ENCODE results near the gene MARCKSL1. TPM values are rescaled to one million over a fixed set of nuclear protein-coding genes. Genes with fewer than 3 reads are reported as not detected.

MARCKSL1 gene
- total RNA-seq, 1 donor from 2014 or later: 118 TPM

DNA sequence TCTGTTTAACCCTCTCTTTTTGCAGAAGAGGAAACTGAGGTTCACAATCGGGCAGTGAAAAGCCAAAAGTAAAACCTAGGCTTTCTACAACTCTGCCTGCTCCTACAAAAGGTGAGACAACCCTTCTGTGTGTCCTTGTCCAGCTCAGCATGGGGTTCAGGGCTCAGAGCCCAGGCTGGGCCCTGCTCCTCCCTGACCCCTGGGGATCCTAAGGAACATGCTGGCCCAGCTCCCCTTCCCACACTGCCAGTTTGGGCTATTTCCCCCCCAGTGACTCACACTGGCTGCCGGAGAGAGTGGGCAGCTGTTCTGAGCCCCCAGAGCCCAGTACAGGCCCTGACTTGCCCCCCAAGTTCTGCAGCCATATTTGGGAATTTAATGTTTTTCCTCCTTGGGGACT, 17.4 kb upstream of the MARCKSL1 start:
- no peak for DNase-seq (ENCODE audit: low read depth in 2 of 2)

DNA sequence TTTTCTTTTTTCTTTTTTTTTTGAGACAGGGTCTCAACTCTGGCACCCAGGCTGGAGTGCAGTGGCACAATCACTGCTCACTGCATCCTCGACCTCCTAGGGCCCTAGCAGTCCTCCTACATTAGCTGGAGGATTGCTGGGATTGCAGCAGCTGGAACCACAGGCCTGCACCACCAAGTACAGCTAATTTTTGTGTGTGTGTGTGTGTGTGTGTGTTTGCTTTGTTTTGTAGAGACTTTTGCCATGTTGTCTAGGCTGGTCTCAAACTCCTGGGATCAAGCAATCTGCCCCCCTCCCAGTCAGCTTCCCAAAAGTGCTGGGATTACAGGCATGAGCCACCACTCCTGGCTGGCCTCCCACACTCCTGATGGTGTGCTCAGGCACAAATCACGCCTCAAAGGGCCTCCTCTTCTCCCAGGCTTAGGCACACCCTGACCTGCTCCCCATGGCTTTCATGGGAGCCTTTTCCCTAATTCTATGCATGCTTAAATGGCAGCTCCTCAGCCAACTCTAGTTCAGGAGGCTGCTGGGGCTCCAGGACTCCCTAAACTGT, 16.9 kb upstream of the MARCKSL1 start:
- no peak for DNase-seq (ENCODE audit: low read depth in 2 of 2)

DNA sequence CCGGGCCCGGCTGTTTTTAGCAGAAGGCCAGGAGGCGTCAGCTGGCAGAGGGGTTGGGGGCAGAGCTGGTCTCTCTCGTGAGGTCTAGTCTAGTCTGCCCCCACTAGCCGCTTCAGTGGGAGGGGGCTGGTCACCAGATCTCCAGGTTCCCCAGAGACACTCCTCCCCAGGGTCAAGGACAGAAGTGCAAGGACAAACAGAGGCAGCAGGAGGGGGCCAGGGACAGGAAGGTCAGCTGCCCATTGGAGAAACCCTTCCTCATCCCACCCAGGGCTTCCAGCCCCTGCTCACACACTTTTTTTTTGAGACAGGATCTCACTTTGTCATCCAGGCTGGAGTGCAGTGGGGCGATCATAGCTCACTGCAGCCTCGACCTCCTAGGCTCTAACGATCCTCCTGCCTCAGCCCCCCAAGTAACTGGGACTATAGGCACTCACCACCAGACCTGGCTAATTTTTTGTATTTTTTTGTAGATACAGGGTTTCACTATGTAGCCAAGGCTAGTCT, 16.3 kb upstream of the MARCKSL1 start:
- DNase-seq (ENCODE audit: low read depth in 2 of 2): no peak

DNA sequence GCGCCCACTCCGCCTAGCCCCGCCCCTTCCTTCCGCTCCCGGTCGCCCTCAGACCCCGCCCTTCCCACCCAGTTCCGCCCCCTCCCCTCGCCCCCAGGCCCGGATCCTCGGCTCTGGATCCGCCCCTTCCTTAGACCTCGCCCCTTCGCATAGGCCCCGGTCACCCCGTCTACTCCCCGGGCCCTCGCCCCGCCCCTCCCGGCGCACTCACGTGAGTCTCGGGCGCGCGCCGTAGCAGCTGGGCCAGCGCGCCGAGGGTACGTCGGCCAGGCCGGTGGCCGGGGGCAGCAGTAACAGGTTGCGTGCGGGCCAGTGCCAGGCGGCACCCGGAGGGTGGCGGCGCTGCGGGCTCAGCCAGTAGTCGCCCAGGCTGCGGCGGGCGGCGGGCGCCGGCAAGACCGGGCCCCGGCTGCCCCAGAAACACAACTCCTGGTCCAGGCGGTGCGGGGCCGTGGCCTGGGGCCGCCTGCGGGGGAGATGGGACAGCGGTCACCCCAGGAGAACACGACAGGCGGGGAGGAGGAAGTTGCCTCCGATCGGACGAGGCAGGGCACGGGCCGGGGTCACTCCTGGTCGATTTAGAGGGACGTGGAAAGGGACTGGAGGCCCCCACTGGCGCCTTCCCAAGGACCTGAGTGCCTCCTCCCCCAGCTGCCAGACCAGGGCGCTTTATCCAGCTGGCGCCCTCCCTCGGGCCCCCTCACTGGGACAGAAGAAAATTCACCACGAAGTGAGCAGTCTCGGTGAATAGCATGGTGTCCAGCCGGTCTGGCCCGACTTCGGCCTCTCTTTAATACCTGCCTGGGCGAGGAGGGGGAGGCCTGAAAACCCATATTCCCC, 15.6 kb upstream of the MARCKSL1 start:
- peak; percentile 87 to 90 for DNase-seq (ENCODE audit: low read depth in 2 of 2)

- peak; percentile 66 to 86 for DNase-seq (ENCODE audit: low read depth in 2 of 2)
Measured at GRCh38 chr1:32350785-32351398, 14.9 kb upstream of the MARCKSL1 start.

GRCh38 chr1:32349211-32349708, 13.2 kb upstream of the MARCKSL1 start:
- DNase-seq (ENCODE audit: low read depth in 2 of 2): peak; percentile 95 to 97

DNA sequence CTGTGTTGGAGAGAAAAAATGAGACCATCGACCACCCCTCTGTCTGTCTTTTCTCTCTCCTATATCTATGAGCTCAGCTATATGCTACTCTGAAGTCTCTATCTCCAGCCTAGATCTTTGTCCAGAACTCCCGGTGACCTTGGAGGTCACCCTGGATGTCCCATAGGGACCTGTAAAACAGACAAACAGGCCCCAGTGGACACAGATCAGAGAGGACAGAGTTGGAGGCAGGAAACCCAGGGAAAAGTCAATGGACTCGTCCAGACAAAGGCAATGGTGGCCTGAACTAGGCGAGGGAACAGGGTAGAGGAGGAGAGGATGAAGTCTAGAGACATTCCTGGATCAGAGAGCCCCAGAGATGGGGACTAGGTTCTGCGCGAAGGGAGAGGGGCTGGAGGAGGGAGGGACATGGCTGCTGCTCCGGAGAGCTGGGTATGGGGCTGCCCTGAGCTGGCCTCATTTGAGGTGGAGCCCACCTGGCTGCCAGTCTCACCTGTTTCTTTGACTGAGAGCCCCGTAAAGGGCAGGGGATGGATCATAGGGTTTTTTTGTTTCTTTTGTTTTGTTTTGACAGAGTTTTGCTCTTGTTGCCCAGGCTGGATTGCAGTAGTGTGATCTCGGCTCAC, 10.6 kb upstream of the MARCKSL1 start:
- no peak for DNase-seq (ENCODE audit: low read depth in 2 of 2)

DNA sequence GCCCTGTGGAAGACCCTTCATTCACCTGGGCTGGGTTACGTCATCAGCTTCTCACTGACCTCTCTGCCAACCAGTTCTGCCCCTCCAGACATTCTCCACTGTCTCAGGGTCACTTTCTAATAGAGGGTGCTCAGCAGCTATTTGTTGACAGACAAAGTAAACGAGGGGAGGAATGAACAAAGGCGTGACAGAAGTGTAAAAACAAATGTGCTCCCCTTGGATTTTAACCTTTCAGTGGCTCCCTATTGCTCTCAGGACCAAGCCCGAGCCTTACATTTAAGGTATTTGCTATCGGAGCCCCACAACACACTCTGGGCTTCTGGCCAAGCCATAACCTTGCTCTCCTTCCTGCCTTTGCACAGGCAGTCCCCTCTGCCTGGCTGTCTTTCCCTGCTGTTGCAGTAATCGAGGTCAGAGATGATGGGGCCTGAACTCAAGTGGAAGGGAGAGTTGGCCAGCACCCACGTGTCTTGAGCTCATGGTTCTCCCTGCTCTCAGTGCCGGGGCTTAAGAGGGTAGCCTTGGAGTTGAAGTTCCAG, 9.3 kb upstream of the MARCKSL1 start:
- peak; percentile 63 to 80 for DNase-seq (ENCODE audit: low read depth in 2 of 2)

GRCh38 chr1:32342704-32343103, 6.7 kb upstream of the MARCKSL1 start:
- no peak for DNase-seq (ENCODE audit: low read depth in 2 of 2)

DNA sequence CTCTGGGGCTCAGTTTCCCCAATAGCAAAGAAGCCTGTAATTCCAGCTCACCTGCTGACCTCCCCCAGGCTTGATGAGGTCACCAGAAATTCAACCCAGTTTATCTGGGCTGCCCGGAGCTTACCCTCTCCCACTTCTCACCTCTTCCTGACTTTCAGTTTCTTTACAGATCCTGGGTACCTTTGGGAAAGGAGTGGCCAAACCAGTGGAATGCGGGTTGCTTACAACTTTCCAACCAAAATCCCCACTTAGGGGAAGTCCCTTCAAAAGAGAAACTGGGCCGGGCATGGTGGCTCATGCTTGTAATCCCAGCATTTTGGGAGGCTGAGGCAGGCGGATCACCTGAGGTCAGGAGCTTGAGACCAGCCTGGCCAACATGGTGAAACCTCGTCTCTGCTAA, 5.9 kb upstream of the MARCKSL1 start:
- no peak for DNase-seq (ENCODE audit: low read depth in 2 of 2)

- no peak for DNase-seq (ENCODE audit: low read depth in 2 of 2)
Measured at GRCh38 chr1:32341186-32341757, 5.2 kb upstream of the MARCKSL1 start.

- DNase-seq (ENCODE audit: low read depth in 2 of 2): peak in 1 of 2 donors; percentile 60
Measured at GRCh38 chr1:32339363-32339978, 3.4 kb upstream of the MARCKSL1 start.

DNA sequence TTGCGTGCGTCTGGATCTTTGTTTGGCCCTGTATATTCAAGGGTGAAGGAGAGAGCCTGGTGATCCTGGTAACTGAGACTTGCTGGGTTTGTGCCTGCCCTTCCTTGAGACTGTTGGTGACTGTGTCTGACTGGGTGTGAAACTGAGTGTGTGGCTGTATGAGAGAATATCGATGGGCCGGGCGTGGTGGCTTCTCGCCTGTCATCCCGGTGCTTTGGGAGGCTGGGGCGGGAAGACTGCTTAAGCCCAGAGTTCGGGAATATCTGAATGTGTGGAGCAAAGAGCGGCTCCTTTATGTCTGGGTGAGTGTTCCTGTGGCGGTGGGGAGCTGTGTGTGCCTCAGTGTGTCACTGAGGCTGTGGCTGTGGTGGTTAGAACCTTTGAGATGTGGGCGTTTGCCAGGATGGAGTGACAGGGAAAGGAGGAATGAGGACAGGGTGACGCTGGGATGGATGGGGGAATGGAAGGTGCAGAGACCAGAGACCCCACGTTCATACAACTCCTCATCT, 2.7 kb upstream of the MARCKSL1 start:
- no peak for DNase-seq (ENCODE audit: low read depth in 2 of 2)

DNA sequence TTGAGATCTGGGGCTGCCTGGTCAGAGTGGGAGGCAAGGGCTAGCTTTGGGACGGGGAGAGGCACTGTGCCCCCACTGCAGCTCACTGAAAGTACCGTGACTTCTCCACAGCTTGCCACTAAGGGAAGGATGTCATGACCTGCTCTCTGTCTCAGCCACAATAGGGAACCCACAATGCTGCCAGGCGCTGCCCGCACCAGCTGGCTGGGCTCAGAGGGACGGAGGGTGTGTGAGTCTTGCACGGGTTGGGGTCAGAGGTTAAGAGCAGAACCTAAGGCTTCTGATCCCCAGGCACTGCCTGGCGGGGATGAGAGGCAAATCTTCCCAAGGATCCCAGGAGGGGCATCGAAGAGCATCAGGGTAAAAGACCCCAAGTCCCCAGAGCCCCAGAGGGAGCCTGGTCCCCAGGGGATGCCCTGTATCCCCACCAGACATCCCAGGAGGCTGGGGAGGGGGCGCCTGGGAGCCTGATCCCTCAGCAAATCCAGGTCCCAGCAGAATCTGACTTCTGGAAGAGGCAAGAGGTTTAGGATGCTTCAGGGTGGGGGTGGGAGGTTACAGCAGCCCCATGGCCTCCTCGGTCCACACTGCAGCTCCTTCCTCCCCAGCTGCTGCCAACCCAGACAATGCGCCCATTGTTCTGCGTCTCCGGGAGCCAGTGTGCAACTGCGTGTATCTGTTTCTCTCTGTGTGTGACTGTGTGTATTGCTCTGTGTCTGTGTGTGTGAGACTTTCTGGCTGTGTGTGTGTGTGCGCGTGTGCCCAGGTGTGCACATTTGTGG, 2.0 kb upstream of the MARCKSL1 start:
- DNase-seq (ENCODE audit: low read depth in 2 of 2): peak in 1 of 2 donors; percentile 34

DNA sequence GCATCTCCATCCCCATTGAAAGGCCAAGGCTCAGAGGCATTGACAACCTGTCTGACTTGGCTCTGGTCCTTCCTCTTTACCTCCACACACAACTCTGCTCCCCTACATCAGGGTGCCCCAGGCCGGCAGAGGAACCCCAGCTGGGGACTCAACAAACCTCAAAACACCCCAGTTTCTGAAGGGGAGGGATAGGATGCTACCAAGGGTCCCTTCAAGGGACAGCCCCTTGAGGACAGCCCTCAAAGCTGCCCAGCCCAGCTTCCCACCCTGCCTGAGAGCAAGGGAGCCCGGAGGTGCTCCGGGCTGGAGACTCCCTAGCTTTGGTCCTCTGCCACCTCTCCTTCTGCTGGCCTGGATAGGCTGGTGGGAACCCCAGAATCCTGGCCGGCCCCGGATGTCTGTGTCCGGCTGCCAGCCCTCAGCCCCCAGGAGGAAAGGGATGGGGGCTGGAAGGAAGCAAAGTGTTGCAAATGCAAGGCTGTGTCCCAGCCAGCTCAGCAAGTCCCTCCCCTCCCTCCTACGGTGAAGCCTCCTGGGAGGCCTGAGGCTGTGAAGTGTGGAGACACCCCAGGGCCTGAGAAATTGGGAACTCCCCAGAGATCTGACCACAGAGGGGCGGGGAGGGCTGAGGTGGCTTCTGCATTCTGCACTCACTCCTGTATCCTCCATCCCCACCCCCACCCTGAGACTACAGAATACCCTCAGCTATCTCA, 1.1 kb upstream of the MARCKSL1 start:
- no peak for DNase-seq (ENCODE audit: low read depth in 2 of 2)

GRCh38 chr1:32336591-32336932, 529 bp upstream of the MARCKSL1 start:
- DNase-seq (ENCODE audit: low read depth in 2 of 2): no peak

GRCh38 chr1:32335535-32335789, 571 bp downstream of the MARCKSL1 start:
- no peak for DNase-seq (ENCODE audit: low read depth in 2 of 2)

DNA sequence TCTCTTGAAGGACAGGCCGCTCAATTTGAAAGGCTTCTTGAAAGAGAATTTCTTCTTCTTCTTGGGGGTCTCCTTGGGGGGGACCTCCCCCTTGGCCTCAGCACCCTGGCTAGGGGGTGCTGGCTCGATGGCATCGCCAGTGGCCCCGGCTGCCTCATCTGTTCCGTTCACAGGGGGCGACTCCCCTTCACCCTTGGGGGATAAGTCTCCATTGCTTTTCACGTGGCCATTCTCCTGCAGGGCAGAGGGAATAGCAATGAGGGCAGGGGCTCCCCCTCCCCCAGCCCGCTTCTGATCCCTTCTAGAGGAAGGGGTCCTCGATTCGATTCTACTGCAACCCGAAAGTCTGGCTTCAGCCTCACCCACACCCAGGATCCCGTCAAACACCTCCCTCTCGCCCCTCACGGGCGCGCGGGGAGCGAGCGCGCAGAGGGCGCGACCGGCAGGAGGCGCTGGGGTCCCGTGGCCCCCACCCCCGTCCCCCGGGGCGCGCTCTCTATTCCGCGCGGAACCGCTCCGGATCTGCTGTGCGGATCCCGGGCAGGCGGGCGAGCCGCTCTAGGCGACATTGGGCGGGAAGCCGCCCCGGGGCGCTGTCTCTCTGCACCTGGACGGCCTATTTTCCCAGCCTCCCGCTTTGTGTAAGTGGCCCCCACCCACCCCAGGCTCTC, 1.0 kb downstream of the MARCKSL1 start:
- DNase-seq (ENCODE audit: low read depth in 2 of 2): peak; percentile 52 to 65

GRCh38 chr1:32334274-32334861, 1.7 kb downstream of the MARCKSL1 start:
- DNase-seq (ENCODE audit: low read depth in 2 of 2): no peak
